ENCODE data around the gene SPARCL1.
"Not testable (repeated sequence)": the region's sequence is repeated elsewhere in the genome, so short reads cannot be mapped to it uniquely, and the experiment has no call there.

SPARCL1 gene

GRCh38 chr4:87446375-87446774, 82.8 kb downstream of the SPARCL1 start:
- DNase-seq (ENCODE audit: low read depth), result not testable (repeated sequence)

DNA sequence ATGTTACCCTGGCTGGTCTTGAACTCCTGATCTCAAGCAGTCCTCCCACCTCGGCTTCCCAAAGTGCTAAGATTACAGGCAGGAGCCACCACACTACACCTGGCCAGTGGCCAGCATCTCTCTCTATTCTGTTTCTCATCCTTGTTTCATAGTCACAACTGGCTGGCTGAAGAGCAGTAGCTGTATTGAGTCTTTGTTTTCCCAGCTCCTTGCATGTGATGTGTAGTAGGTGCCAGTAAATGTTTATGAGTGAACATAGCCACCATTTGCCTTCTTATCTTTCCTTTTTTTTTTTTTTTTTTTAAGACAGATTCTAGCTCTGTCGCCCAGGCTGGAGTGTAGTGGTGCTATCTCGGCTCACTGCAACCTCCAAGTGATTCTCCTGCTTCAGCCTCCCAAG, 83.2 kb downstream of the SPARCL1 start:
- no peak for DNase-seq (ENCODE audit: low read depth)

- no peak for DNase-seq (ENCODE audit: low read depth)
These were observed 84.4 kb downstream of the SPARCL1 start for GRCh38 chr4:87444741-87445140.

GRCh38 chr4:87442889-87443288, 86.3 kb downstream of the SPARCL1 start:
- no peak for DNase-seq (ENCODE audit: low read depth)

- DNase-seq (ENCODE audit: low read depth), result no peak
These were observed 95.8 kb downstream of the SPARCL1 start for GRCh38 chr4:87433342-87433741.

DNA sequence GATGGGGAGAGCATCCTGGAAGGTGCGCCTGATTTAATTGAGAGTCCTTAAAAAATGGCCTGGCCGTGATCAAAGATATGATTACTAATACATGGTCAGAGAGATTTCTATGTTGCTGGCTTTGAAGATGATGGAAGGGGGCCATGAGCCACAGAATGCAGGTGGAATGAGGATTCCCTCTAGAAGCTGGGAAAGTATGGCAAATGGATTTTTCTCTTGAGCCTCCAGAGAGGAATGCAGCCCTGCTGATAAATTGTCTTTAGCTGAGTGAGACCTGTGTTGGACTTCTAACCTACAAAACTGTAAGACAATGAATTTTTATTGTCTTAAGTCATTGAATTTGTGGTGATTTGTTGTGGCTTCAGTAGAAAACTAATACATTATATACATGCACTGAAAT, 99.1 kb downstream of the SPARCL1 start:
- DNase-seq (ENCODE audit: low read depth), result no peak

DNA sequence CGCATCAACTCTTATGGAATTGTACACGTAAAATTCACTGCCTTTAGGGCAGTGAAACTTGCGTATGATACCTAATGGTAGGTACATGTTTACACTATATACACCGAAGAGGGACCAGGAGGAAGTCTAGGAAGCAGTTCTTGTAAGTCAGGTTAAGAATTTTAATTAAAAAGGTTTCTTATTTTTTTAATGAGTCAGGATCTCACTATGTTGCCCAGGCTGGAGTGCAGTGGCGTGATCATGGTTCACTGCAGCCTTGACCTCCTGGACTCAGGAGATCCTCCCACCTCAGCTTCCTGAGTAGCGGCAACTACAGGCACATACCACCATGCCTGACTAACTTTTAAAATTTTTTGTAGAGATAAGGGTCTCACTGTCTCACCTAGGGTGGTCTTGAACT, 100.2 kb downstream of the SPARCL1 start:
- no peak for DNase-seq (ENCODE audit: low read depth)

DNA sequence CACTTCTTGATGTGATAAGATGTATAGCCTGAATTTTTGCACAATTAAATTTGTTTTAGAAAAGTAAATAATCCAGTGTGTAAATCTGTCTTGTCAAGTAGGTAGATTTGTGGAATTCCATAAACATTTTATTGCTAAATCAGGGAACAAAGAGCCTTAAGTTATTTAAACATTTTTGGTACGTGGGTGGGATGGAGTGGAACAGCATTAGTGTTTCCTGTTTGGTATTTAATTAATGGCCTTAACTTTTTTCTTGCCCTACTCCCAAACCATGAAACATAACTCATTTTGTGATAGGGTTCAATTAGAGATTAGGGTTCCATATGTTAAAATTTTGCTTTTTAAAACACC, 101.7 kb downstream of the SPARCL1 start:
- no peak for DNase-seq (ENCODE audit: low read depth)

DNA sequence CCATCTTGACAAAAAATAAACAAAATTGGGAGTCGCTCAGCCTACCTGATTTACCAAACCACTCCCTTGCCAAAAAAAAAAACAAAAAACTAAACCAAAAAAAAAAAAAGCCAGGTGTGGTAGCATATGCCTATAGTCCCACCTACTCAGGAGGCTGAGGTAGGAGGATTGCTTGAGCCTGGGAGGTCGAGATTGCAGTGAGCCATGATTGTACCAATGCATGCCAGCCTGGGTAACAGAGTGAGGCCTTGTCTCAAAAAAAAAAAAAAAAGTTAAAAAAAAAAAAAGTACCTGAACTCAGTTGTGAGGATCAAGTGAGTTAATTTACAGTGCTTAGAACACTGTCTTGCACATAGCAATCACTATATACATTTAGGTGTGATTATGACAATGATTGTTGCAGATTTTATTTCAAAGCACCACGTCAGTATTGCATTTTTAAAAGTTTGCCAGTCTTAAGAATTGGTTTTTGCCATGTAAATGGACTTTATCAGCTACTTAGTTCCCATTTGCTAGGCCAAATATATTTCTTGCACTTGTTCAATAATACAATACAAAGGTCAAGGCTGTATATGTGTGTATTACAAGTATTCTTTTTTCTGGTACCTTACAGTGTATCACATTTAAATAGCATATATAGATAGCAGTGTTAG, 102.2 kb downstream of the SPARCL1 start:
- DNase-seq (ENCODE audit: low read depth), result no peak

- no peak for DNase-seq (ENCODE audit: low read depth)
These were observed 103.5 kb downstream of the SPARCL1 start for GRCh38 chr4:87425711-87426110.

DNA sequence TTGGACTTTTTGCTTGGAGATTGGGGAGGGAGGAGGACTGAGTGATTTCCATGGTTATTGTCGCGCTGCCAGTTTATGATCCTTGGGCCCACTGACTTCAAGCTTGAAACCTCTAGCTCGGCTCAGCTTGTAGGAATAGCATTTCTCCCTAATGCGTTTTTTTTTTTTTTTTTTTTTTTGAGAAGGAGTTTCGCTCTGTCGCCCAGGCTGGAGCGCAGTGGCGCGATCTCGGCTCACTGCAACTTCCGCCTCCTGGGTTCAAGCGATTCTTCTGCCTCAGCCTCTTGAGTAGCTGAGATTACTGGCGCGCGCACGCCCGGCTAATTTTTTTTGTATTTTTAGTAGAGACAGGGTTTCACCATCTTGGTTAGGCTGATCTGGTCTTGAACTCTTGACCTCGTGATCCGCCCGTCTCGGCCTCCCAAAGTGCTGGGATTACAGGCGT, 105.1 kb downstream of the SPARCL1 start:
- not testable (repeated sequence) for DNase-seq (ENCODE audit: low read depth)

Measured in HS-27A (cell line).